Islet precursor cell (in vitro differentiated cells): Measurements from ENCODE around the gene CLCF1.

Experiments
- DNase-seq: peaks from one replicate; pipeline ENCODE4 v3.0.0-alpha.2; 2018

The CLCF1 gene

GRCh38 chr11:67373648-67374570 lies 511 bp upstream of the CLCF1 start:
- DNase-seq = peak; percentile 97

GRCh38 chr11:67372321-67372992 lies 941 bp downstream of the CLCF1 start:
- DNase-seq = no peak

GRCh38 chr11:67371911-67372320 lies 1.5 kb downstream of the CLCF1 start:
- DNase-seq = no peak

GRCh38 chr11:67371189-67371910 lies 2.0 kb downstream of the CLCF1 start:
- peak; percentile 78 for DNase-seq

GRCh38 chr11:67370351-67371076 lies 2.9 kb downstream of the CLCF1 start:
- no peak for DNase-seq

GRCh38 chr11:67369801-67370284 lies 3.6 kb downstream of the CLCF1 start:
- peak; percentile 69 for DNase-seq

- no peak for DNase-seq
Observed at GRCh38 chr11:67369275-67369674, 4.1 kb downstream of the CLCF1 start.

GRCh38 chr11:67368621-67369020 lies 4.8 kb downstream of the CLCF1 start:
- no peak for DNase-seq

GRCh38 chr11:67367761-67368227 lies 5.6 kb downstream of the CLCF1 start:
- no peak for DNase-seq

GRCh38 chr11:67366961-67367760 lies 6.2 kb downstream of the CLCF1 start:
- DNase-seq = no peak

- DNase-seq = no peak
Observed at GRCh38 chr11:67366546-67366945, 6.9 kb downstream of the CLCF1 start.

GRCh38 chr11:67365736-67366444 lies 7.5 kb downstream of the CLCF1 start:
- no peak for DNase-seq

- no peak for DNase-seq
Observed at GRCh38 chr11:67364783-67365722, 8.3 kb downstream of the CLCF1 start.

- DNase-seq = no peak
Observed at GRCh38 chr11:67364169-67364568, 9.2 kb downstream of the CLCF1 start.

- DNase-seq = no peak
Observed at GRCh38 chr11:67357831-67358670, 15.3 kb downstream of the CLCF1 start.

- peak; percentile 89 for DNase-seq
Observed at GRCh38 chr11:67356864-67357561, 16.4 kb downstream of the CLCF1 start.

- no peak for DNase-seq
Observed at GRCh38 chr11:67356387-67356863, 17.0 kb downstream of the CLCF1 start.
